HG02840 (cell line): ENCODE data around the gene BOK.
"Not testable (repeated sequence)": the region's sequence is repeated elsewhere in the genome, so short reads cannot be mapped to it uniquely, and the experiment has no call there.

Experiments used
- ATAC-seq: cut with Tn5 transposase; IDR thresholded peaks from one replicate; pipeline ENCODE4 v1.9.1; 2021; ENCODE audit warnings: mild to moderate bottlenecking, moderate library complexity, moderate number of reproducible peaks; ENCODE audit not compliant: unreplicated experiment, low FRiP score

Gene BOK

DNA sequence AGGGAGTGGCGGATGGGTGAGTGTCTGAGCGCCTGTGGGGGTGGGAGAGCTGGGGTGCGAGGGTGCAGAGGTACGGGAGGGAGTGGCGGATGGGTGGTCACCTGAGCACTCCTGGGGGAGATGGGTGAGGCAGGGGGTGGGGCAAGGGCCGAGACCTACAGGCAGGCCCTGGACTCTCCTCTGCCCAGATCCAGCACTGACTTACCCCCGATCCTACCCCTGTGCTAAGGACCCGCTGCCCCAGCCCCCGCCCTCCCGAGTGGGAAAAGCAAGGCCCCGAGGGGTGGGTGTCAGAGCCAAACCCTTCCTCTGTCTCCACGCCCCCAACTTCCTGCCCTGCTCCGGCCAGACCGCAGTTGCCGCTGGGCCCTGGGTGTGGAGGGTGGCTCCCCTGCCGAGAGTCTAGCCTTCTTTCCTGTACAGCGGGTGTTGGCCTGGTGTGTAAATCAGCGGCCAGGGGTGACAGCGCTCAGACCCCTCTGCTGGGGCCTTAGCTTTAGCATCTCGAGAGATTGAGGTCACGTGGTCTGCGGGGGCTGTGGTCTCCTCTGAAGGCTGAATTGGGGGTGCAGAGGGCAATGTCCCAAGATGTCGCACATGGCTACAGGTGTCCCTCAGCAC is 12.5 kb downstream of the BOK start:
- no peak for ATAC-seq

DNA sequence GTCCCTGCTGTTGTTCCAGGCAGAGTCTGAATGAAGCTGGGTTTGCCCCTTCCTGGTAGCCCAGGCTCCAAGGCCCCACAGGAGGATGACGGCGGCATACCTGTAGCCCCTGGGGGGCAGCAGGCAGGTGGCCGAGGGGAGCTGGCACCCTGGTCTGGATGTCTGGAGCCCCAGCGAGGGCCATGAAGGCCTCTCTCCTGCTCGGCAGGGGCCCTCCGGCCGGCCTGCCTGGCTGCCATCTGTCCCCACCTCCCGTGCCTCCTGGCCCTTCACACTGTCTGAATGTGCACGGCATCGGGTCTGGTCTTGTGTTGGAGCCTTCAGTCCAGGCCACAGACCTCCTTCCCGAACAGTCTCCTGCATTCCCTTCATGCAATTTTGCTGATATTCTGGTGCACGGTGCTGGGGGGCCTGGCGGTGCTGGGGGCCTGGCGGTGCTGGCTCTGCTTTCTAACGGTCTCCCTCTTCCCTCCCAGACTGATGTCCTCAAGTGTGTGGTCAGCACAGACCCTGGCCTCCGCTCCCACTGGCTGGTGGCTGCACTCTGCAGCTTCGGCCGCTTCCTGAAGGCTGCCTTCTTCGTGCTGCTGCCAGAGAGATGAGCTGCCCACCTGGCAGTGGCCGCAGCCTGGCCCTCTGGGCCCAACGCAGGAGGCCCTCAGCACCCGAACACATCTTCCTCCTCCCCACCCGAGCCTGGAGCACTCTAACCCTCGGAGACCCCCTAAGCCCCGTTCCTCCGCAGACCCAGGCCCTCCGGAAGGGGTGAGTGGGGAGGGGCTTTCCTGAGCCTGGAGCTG is 13.5 kb downstream of the BOK start:
- no peak for ATAC-seq

DNA sequence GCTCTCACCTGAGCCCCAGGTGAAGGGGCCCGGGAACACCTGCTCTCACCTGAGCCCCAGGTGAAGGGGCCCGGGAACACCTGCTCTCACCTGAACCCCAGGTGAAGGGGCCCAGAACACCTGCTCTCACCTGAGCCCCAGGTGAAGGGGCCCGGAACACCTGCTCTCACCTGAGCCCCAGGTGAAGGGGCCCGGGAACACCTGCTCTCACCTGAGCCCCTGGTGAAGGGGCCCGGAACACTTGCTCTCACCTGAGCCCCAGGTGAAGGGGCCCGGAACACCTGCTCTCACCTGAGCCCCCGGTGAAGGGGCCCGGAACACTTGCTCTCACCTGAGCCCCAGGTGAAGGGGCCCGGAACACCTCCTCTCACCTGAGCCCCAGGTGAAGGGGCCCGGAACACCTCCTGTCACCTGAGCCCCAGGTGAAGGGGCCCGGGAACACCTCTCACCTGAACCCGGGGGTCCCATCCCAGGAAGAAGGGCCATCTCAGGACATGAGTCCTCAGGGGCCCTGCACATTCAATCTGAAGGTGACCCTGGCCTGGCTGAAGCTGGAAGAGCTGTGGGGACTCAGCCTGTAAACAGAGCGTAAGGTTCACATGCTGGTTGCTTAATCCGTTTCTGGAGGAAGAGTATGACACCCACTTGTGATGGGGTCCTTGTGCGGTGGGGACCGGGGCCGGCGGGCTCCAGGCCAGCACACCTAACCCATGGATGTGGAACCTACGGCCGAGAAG is 14.5 kb downstream of the BOK start:
- not testable (repeated sequence) for ATAC-seq

DNA sequence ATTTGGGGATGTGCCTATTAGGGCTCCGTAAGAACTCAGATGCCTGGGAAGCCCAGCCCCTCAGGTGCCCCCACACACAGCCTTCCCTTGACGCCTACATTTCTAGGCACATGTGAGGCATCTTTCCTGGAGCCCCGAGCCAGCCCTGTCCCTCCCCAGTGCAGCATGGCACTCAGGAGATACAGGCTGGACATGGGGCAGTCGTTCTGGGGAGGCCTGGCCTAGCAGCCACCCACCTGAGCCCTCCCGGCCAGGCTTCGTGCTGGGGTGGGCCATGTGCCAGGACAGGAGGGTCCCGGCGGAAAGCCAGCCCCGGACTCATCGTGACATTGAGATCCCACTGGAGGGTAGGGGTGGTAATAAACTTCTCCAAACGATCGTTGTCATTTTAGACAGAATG is 15.2 kb downstream of the BOK start:
- no peak for ATAC-seq

DNA sequence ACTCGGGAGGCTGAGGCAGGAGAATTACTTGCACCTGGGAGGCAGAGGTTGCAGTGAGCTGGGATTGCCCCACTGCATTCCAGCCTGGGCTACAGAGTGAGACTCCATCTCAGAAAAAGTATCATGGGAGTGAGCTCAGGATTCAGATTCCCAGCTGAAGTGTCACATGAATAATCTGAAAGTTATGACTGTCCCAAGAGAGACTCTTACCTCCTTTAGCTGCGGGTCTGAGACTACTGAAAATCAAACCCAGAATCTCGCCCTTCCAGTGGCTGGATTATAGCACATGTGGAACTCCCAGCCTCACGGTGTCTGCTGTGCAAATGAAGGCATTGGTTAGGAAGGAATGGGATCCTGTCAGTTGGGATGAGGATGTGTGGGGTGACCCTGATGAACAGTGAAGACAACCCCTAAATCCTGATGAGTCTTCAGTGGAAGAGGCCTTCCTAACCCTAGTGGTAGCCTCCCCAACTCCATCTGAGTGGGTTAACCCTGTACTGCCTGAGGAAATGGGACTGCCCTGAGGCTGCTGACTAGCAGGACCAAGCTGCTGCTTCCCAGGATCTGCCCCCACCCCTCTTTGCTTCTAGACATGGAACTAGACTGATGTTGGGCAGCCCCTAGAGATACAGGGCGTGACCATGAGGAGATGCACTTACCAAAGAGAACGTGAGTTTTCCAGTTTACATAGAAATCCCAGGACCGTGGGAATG is 16.5 kb downstream of the BOK start:
- no peak for ATAC-seq

DNA sequence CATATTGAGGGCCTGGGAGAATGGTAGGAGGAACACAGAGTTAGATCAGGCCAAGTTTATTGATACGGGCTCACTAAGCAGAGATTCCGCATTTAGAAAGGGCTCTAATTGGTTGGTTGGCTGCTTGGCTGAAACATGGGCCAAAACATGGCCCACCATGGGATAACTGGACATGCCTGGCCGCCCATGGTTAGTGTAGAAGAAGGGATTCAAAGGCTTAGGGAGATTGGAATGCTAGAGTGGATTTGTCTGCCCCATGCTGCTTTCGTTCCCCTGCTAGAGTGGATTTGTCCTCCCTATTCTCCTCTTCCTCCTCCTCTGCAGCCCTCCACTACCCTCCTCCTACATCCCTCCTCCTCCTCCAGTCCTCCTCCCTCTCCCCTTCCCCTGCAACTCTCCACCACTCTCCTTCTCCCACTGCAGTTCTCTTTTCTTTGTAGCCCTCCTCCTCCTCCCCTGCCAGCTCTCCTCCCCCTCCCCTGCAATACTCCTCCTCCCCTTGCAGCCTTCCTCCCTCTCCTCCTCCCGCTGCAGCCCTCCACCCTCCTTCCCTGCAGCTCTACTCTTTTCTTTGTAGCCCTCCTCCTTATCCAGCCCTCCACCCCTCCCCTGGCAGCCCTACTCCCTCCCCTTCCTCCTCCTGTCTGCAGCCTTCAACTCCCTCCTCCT is 17.2 kb downstream of the BOK start:
- no peak for ATAC-seq

DNA sequence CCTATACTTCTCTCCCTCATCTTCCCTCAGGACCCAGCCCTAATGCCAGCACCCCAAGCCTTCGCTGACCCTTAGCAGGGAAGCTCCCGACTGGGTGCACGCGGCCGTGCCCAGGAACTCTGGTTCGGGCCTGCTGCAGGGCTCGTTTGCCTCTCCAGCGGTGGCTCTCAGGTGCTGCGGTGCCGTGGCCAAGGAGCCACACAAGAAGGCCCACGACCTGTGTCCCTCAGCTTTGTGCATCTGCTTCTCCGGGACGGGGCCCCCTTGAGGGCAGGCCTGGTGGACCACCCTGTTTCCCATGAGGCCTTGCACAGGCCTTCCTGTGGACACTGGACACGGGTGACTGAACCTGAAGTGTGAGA is 17.7 kb downstream of the BOK start:
- ATAC-seq = no peak

DNA sequence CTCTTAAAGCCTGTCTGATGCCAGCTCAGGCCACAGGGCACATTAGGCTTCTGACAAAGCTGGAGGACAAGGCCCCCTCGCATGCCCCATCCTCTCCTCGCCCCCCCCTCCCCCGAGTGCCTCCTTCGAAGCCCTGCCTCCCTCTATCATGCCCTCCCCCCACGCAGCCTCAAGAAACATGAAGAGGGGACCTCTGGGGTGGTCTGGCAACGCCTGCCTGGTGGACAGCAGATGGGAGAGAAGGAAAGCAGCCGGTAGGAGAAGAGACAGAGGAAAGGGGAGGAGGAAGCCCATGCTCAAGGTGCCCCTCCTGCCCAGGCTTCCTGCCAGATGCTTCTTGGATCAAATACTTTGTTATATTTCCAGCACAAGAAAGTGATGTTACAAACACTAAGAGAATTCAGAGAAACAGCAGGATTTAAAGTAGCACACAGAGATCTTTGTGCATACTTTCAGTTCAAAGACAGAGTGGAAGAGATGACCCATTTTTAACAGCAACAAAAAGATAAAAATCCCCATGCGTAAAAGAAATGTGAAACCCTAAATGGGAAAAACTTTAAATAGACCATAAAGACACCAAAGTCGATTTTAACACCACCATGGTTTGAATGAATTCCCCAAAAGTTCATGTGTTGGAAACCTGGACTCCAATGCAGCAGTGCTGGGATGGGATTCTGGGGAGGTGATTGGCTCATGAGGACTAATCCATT is 19.0 kb downstream of the BOK start:
- no peak for ATAC-seq

DNA sequence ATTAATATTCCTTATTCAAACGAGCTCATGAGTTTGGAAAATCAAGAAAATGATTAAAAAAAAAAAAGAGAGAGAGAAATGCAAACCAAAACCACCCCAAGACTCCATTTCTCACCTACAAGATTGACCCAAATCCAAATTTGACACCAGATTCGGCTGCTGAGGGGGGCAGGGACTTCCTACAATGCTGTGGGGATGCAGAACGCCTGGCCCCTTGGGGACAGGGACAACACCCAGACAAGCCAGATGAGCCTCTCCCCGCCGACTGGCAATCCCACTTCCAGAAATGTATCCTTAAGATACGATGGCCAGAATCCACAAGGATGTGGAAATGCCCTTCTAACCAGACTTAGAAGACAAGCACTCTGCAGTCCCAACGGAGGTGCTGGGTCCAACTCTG is 20.7 kb downstream of the BOK start:
- ATAC-seq = no peak

DNA sequence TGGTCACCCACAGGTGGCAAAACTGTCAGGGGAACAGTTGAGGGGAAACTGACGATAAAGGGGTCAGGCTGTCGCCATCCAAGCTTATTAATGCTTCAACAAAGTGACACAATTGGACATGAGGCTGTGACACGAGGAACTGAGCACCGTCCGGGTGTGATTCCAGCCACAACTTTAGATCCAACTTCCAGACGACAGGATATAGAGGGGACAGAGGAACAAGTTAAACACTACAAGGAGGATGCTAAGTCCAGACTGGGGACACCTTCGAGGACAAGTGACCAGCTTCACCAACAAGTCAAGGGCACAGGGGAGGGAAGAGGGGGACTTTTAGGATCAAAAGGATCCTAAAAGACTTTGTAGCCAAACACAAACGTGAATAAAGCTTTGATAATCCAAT is 23.8 kb downstream of the BOK start:
- ATAC-seq = no peak

DNA sequence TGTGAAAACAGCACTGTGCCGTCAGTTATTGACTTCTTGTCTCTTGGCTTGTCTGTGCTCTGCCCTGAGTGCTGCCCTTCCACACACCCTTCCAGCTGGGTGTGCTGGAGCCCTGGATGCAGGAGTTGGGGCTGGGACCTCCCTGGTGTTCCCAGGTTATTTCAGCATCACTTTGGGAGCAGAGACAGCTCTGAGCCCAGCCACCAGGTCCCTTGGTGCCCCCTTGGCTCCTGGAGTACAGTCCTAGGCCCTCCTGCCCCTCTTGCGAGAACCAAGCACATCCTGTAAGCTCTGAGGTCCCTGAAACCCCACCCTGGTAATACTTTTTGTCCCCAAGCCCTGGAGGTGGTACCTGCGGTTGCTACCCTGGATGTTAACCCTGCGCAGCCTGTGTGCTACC is 24.3 kb downstream of the BOK start:
- ATAC-seq = no peak

DNA sequence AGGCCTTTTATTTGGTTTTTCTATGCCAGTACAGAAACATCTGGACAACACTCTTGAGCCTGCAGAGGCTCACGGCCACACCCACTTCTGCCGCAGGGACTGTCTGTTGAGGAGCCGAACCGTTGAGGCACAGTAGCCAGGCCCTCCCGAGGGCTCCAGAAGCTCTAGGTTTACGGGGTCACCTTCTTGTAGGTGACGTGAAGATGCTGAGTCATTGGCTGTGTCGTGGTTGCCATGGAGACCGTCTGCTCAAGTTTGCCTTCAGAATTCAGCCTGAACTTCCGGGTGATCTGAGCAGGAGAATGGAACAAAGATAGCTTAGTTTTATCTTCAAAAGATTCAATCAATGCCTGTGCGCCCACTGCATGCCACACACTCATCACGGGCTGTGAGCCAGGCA is 25.9 kb downstream of the BOK start:
- ATAC-seq = no peak

DNA sequence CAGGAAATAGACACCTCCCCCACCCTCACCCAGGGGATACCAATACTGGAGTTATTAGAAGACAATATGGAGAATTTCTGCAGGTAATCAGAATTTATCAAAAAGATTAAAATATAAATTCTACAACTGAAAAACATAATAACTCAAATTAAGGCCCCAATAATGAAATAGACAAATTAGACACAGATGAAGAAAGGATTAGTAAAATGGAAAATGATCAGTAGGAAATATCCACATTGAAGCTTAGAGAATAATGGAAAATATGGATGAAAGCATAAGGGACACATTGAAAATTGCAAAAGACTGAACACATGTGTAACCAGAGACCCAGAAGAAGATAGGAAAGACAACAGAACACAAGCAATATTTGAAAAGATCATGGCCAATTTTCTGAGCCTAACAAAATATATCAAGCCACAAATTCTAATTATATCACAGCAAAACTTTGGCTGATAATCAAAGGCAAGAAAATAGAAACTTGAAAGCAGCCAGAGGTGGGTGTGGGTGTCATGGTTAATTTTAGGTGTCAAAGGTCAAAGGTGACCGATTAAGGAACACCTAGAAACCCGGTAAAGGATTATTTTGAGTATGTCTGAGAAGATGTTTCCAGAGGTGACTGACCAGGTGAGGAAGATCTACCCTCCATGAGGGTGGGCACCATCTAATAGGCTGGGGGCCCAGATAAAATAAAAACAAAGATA is 28.2 kb downstream of the BOK start:
- no peak for ATAC-seq

DNA sequence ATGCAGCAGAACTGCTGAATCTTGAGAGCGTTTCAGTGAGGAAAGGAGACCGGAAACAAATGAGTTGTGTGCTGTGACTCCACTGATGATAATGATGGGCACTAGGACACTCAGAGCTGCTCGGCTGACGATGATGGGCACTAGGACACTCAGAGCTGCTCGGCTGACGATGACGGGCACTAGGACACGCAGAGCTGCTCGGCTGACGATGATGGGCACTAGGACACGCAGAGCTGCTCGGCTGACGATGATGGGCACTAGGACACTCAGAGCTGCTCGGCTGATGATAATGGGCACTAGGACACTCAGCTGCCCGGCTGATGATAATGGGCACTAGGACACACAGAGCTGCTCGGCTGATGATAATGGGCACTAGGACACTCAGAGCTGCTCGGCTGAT is 31.3 kb downstream of the BOK start:
- not testable (repeated sequence) for ATAC-seq

DNA sequence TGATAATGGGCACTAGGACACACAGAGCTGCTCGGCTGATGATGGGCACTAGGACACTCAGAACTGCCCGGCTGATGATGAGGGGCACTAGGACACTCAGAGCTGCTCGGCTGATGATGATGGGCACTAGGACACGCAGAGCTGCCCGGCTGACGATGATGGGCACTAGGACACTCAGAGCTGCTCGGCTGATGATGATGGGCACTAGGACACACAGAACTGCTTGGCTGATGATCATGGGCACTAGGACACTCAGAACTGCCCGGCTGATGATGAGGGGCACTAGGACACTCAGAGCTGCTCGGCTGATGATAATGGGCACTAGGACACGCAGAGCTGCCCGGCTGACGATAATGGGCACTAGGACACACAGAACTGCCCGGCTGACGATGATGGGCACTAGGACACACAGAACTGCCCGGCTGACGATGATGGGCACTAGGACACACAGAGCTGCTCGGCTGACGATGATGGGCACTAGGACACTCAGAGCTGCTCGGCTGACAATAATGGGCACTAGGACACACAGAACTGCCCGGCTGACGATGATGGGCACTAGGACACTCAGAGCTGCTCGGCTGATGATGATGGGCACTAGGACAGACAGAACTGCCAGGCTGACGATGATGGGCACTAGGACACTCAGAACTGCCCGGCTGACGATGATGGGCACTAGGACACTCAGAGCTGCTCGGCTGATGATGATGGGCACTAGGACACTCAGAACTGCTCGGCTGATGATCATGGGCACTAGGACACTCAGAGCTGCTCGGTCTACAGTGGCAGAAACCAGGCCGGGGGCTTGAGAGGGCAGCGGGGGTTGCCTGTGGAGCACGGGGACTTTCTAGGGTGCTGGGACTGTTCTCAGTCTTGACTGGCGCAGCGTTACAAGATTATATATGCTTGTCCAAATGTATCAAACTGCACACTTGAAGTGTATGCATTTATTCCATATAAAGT is 32.2 kb downstream of the BOK start:
- ATAC-seq = not testable (repeated sequence)

DNA sequence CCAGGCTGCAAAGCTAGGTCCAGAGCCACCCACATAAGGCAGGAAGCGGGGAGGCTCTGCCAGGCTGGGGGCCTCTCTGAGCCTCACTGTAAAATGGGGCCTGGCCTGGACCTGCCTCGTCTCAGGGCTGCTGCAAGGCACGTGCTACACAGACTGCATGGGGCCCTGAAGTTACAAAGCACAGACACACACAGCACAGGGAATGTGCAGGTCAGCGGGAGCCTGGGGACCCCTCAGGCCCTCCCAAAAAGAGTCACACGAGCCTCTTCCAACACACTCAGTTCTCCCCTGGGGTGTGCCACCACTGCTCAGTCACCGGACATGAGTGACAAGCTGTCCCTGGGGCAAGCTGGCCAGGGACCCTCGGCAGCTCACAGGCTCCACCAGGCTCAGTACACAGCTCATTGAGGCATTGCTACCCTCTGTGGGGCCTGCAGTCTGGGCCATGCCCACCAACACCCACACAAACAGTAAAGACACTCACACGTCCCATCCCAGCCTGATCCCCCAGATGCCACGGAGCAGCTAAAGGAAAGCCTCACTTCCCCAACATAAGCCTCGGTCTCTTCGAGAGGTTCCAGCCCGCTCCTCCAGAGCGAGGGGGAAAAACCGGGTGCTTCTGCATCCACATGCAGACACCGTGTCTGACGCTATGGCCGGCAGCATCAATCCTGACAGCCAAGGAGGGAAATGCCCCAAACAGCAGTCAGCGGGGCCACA is 33.7 kb downstream of the BOK start:
- ATAC-seq = no peak

DNA sequence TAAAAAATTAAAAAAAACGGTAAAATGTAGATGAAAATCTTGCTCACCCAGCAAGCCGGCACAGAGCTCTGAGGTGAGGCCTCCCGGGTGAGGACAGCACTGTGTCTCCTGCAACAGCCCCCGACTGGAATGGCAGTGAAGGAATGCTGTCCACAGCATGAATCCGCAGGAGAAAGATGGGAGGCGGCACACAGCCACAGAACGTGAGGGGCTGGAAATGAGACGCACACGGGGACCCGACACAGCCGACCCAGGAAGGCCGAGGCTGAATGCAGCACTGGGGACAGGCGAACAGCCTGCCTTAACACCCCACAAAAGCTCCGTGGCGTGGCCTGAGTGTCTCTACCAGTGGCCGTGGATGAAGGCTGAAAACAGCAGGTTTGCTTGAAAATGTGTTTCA is 34.7 kb downstream of the BOK start:
- no peak for ATAC-seq
